GM12891 (cell line): ENCODE data around the gene IFT88.

Source experiments
- DNase-seq: peaks from one replicate; pipeline ENCODE4 v3.0.0; 2011; ENCODE audit warnings: low spot score; ENCODE audit not compliant: insufficient read length
- FAIRE-seq: peaks from 2 replicates; lab custom pipeline; 2011; peaks lifted over from hg19 to GRCh38; lab: Jason Lieb, UNC
- PAX5 ChIP-seq: IDR thresholded peaks from 2 replicates; pipeline ENCODE4 v1.6.1; 2011; ENCODE audit warnings: low read length, moderate library complexity, mild to moderate bottlenecking; ENCODE audit not compliant: insufficient read depth, severe bottlenecking
- POLR2A ChIP-seq: IDR thresholded peaks from 2 replicates; pipeline ENCODE4 v1.6.1; 2011; ENCODE audit warnings: low read depth, low read length, control low read depth
- POLR2AphosphoS5 ChIP-seq: IDR thresholded peaks from 2 replicates; pipeline ENCODE4 v1.6.1; 2011; ENCODE audit warnings: low read depth, low read length, control low read depth
- POU2F2 ChIP-seq: IDR thresholded peaks from 2 replicates; pipeline ENCODE4 v1.6.1; 2011; ENCODE audit warnings: low read depth, mild to moderate bottlenecking, control low read depth, low read length, moderate library complexity
- SPI1 ChIP-seq: IDR thresholded peaks from 2 replicates; pipeline ENCODE4 v1.6.1; 2011; ENCODE audit warnings: low read depth, low read length, control low read depth
- TAF1 ChIP-seq: IDR thresholded peaks from 2 replicates; pipeline ENCODE4 v1.6.1; 2011; ENCODE audit warnings: low read depth, low read length, control low read depth

IFT88 gene

GRCh38 chr13:20582026-20582425, 15.1 kb downstream of the IFT88 start:
- DNase-seq = no peak
- no peak for FAIRE-seq
- TF ChIP-seq POLR2AphosphoS5 (no peak), TAF1 (no peak), PAX5 (no peak), SPI1 (no peak), POLR2A (no peak), POU2F2 (no peak)

GRCh38 chr13:20583803-20584293, 16.9 kb downstream of the IFT88 start:
- FAIRE-seq (no peak), DNase-seq (no peak)
- TF ChIP-seq POLR2A (no peak), POU2F2 (no peak), SPI1 (no peak), TAF1 (no peak), PAX5 (no peak), POLR2AphosphoS5 (no peak)

- no peak for FAIRE-seq
- TF ChIP-seq POLR2AphosphoS5 = no peak
- no peak for TF ChIP-seq TAF1
- no peak for TF ChIP-seq POU2F2
- TF ChIP-seq PAX5 = no peak
- TF ChIP-seq POLR2A = no peak
- TF ChIP-seq SPI1 = no peak
- DNase-seq = no peak
Measured at GRCh38 chr13:20585371-20585770, 18.4 kb downstream of the IFT88 start.

GRCh38 chr13:20588529-20589110, 21.7 kb downstream of the IFT88 start:
- DNase-seq = no peak
- TF ChIP-seq TAF1 (no peak), POU2F2 (no peak), SPI1 (no peak), PAX5 (no peak), POLR2A (no peak), POLR2AphosphoS5 (no peak)
- peak; percentile 62 for FAIRE-seq

GRCh38 chr13:20590561-20590960, 23.6 kb downstream of the IFT88 start:
- TF ChIP-seq PAX5 = no peak
- no peak for TF ChIP-seq POLR2AphosphoS5
- TF ChIP-seq TAF1 = no peak
- no peak for TF ChIP-seq POLR2A
- TF ChIP-seq POU2F2 = no peak
- no peak for TF ChIP-seq SPI1
- FAIRE-seq (no peak), DNase-seq (no peak)

- FAIRE-seq (no peak), DNase-seq (no peak)
- TF ChIP-seq PAX5 (no peak), SPI1 (no peak), TAF1 (no peak), POLR2A (no peak), POU2F2 (no peak), POLR2AphosphoS5 (no peak)
Measured at GRCh38 chr13:20592606-20593005, 25.6 kb downstream of the IFT88 start.

- no peak for DNase-seq
- FAIRE-seq = no peak
- TF ChIP-seq POLR2A = no peak
- TF ChIP-seq TAF1 = no peak
- no peak for TF ChIP-seq PAX5
- TF ChIP-seq POLR2AphosphoS5 = no peak
- no peak for TF ChIP-seq SPI1
- no peak for TF ChIP-seq POU2F2
Measured at GRCh38 chr13:20594280-20594679, 27.3 kb downstream of the IFT88 start.

- FAIRE-seq (no peak), DNase-seq (no peak)
- no peak for TF ChIP-seq POLR2AphosphoS5
- no peak for TF ChIP-seq POLR2A
- TF ChIP-seq PAX5 = no peak
- no peak for TF ChIP-seq POU2F2
- TF ChIP-seq SPI1 = no peak
- no peak for TF ChIP-seq TAF1
Measured at GRCh38 chr13:20607015-20607414, 40.1 kb downstream of the IFT88 start.

GRCh38 chr13:20608438-20609020, 41.6 kb downstream of the IFT88 start:
- no peak for FAIRE-seq
- TF ChIP-seq SPI1 = no peak
- no peak for TF ChIP-seq POU2F2
- TF ChIP-seq TAF1 = no peak
- TF ChIP-seq POLR2AphosphoS5 = no peak
- TF ChIP-seq PAX5 = no peak
- no peak for TF ChIP-seq POLR2A
- DNase-seq = no peak

GRCh38 chr13:20609145-20609544, 42.2 kb downstream of the IFT88 start:
- TF ChIP-seq POU2F2 (no peak), POLR2A (no peak), SPI1 (no peak), PAX5 (no peak), TAF1 (no peak), POLR2AphosphoS5 (no peak)
- DNase-seq (no peak), FAIRE-seq (no peak)
